NCI-H526 treated with DMSO at 0.1 percent for 48 hours (cell line): Measurements from ENCODE around the gene RBMY1F.
"Not testable (repeated sequence)": the region's sequence is repeated elsewhere in the genome, so short reads cannot be mapped to it uniquely, and the experiment has no call there.

Source experiments
- DNase-seq: peaks from one replicate; lab custom pipeline; 2025; lab: John Stamatoyannopoulos, UW

The RBMY1F gene

DNA sequence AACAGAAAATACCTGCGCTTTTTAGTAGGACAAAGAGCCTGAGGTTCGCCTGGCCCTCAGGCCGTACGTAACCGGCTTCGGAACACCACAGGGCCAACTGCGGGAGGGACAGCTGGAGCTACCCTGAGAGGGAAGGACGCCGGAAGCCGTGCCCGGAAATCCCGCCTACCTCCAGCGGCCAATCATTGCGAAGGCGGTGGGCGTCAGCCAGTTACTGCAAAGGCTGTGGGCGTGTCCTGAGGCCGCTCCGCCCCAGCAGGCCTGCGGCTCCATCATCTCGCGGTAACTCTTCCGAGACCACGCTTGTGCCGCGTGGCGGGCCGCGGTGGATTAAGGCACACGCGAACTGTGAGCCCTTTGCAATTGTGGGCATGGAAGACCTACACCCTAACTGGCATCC, at the start of gene RBMY1F:
RBMY1F (minus strand) TSS at position 101 of the 400 bp plus-strand sequence. CDS start 1,954 bp downstream, outside the sequence.
- DNase-seq: not testable (repeated sequence)

GRCh38 chrY:22151144-22151543, 31.6 kb downstream of the RBMY1F start:
- not testable (repeated sequence) for DNase-seq

- DNase-seq: not testable (repeated sequence)
Measured at GRCh38 chrY:22141011-22141695, 41.6 kb downstream of the RBMY1F start.

GRCh38 chrY:22134719-22135118, 48.0 kb downstream of the RBMY1F start:
- DNase-seq: not testable (repeated sequence)

DNA sequence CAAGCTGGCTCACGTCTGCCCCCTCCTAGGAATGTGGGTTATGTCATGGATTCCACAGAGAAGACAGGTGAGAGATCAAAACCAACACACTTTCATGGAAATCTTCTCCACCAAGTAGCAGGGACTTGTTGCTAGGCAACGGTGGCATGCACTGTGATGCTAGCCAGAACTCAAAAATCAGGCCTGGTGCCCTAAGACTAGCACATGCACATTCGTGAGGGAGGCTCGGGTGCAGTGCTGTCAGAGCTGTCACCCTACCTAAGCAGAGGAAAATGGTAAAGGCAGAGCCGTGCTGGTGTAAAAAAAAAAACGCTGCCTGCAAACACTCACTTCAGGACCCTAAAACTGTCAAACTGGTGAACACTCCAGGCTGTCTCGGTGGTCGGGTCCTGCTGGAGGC, 52.2 kb downstream of the RBMY1F start:
- DNase-seq: not testable (repeated sequence)
